IMR-90 (cell line): Measurements from ENCODE around the gene STXBP6. TPM values are rescaled to one million over a fixed set of nuclear protein-coding genes. Genes with fewer than 3 reads are reported as not detected.
A peak's percentile ranks its signal among the peaks of the same experiment; 100 is the strongest.

ENCODE experiments used
- ATAC-seq: fragments of 200-7000 bp; cut with Tn5 transposase; 2 replicates; pipeline ENCODE4 v1.9.1; 2020; ENCODE audit warnings: low read depth, mild to moderate bottlenecking, moderate library complexity
- BruUV-seq: library from RNA; stranded (reverse); fragments of 400-500 nt; replicated peaks from 2 replicates; lab custom pipeline; 2021; lab: Mats Ljungman, UMichigan
- CTCF ChIA-PET: fragments of 300-600 bp; formaldehyde crosslinking; extraction: SDS; loops from one replicate; lab custom pipeline; 2021; ENCODE audit warnings: antibody characterized with exemption; lab: Yijun Ruan, JAX
- POLR2A ChIA-PET: fragments of 300-600 bp; sonication (Branson Sonifier 250); formaldehyde crosslinking; loops from one replicate; lab custom pipeline; 2022; ENCODE audit warnings: antibody characterized with exemption; ENCODE audit not compliant: unreplicated experiment; lab: Charles Lee
- DNase-seq: peaks from one replicate; pipeline ENCODE4 v3.0.0; 2013
- H2AFZ ChIP-seq: replicated peaks from 2 replicates; pipeline ENCODE3; 2013; ENCODE audit warnings: low read length, mild to moderate bottlenecking; ENCODE audit not compliant: poor library complexity
- H2AK5ac ChIP-seq: 2 replicates; pipeline ENCODE4 v1.6.1; 2013; ENCODE audit warnings: low read depth, low read length, inconsistent platforms
- H2AK9ac ChIP-seq: replicated peaks from 2 replicates; pipeline ENCODE3; 2013; ENCODE audit warnings: mild to moderate bottlenecking, low read depth, low read length, moderate library complexity; ENCODE audit not compliant: poor library complexity
- H2BK120ac ChIP-seq: 2 replicates; pipeline ENCODE4 v1.6.1; 2013; ENCODE audit warnings: low read depth, low read length, inconsistent platforms
- H2BK15ac ChIP-seq: 3 replicates; pipeline ENCODE4 v1.6.1; 2013; ENCODE audit warnings: low read depth, low read length, inconsistent platforms
- H2BK20ac ChIP-seq: 2 replicates; pipeline ENCODE4 v1.6.1; 2013; ENCODE audit warnings: low read depth, mild to moderate bottlenecking, inconsistent platforms, low read length, moderate library complexity
- H2BK5ac ChIP-seq: 2 replicates; pipeline ENCODE4 v1.6.1; 2013; ENCODE audit warnings: mild to moderate bottlenecking, low read depth, low read length, inconsistent platforms; ENCODE audit not compliant: poor library complexity, severe bottlenecking
- H3K14ac ChIP-seq: replicated peaks from 2 replicates; pipeline ENCODE4 v1.6.1; 2013; ENCODE audit warnings: low read depth, low read length, inconsistent platforms
- H3K18ac ChIP-seq: 2 replicates; pipeline ENCODE4 v1.6.1; 2013; ENCODE audit warnings: low read depth, low read length, control low read depth
- H3K23ac ChIP-seq: 2 replicates; pipeline ENCODE4 v1.6.1; 2013; ENCODE audit warnings: low read depth, low read length, inconsistent platforms
- H3K27ac ChIP-seq: 2 replicates; pipeline ENCODE4 v1.5.1; 2013; ENCODE audit warnings: mild to moderate bottlenecking, control low read depth, low read length; ENCODE audit not compliant: insufficient read depth
- H3K27me3 ChIP-seq: 2 replicates; pipeline ENCODE4 v1.6.1; 2013; ENCODE audit warnings: low read length; ENCODE audit not compliant: control insufficient read depth, insufficient read depth
- H3K36me3 ChIP-seq: 2 replicates; pipeline ENCODE4 v1.6.1; 2013; ENCODE audit warnings: low read length, mixed read lengths; ENCODE audit not compliant: control insufficient read depth, insufficient read depth
- H3K4ac ChIP-seq: 2 replicates; pipeline ENCODE4 v1.6.1; 2013; ENCODE audit warnings: low read depth, low read length, inconsistent platforms
- H3K4me1 ChIP-seq: 2 replicates; pipeline ENCODE4 v1.6.1; 2013; ENCODE audit warnings: low read length, mixed read lengths; ENCODE audit not compliant: control insufficient read depth, insufficient read depth
- H3K4me2 ChIP-seq: 2 replicates; pipeline ENCODE4 v1.6.1; 2013; ENCODE audit warnings: low read depth, mild to moderate bottlenecking, control low read depth, low read length, moderate library complexity
- H3K4me3 ChIP-seq: 2 replicates; pipeline ENCODE4 v1.5.1; 2013; ENCODE audit warnings: low read depth, mild to moderate bottlenecking, control low read depth, low read length, moderate library complexity; ENCODE audit not compliant: insufficient read depth
- H3K56ac ChIP-seq: 2 replicates; pipeline ENCODE4 v1.6.1; 2013; ENCODE audit warnings: low read length, inconsistent platforms; ENCODE audit not compliant: insufficient read depth; ENCODE audit errors: extremely low read depth
- H3K79me1 ChIP-seq, 2 experiments: 2 replicates each; pipeline ENCODE4 v1.6.1; 2013; ENCODE audit warnings: low read length in 2 of 2, inconsistent platforms in 1 of 2, low read depth in 1 of 2
- H3K9ac ChIP-seq: 2 replicates; pipeline ENCODE4 v1.6.1; 2013; ENCODE audit warnings: low read depth, low read length, control low read depth
- H3K9me1 ChIP-seq: 2 replicates; pipeline ENCODE4 v1.6.1; 2013; ENCODE audit warnings: low read length, inconsistent platforms; ENCODE audit not compliant: insufficient read depth
- H3K9me3 ChIP-seq: 2 replicates; pipeline ENCODE4 v1.6.1; 2013; ENCODE audit warnings: low read length; ENCODE audit not compliant: control insufficient read depth, insufficient read depth
- H4K20me1 ChIP-seq: 2 replicates; pipeline ENCODE4 v1.6.1; 2013; ENCODE audit warnings: low read length, inconsistent platforms; ENCODE audit not compliant: insufficient read depth
- H4K5ac ChIP-seq: 2 replicates; pipeline ENCODE4 v1.6.1; 2013; ENCODE audit warnings: mild to moderate bottlenecking, low read depth, low read length, control low read depth
- H4K8ac ChIP-seq, 2 experiments: 2 replicates each; pipeline ENCODE4 v1.6.1; 2013; ENCODE audit warnings: low read depth in 2 of 2, low read length in 2 of 2, control low read depth in 1 of 2, inconsistent platforms in 1 of 2
- H4K91ac ChIP-seq: 2 replicates; pipeline ENCODE4 v1.6.1; 2013; ENCODE audit warnings: low read depth, low read length, inconsistent platforms; ENCODE audit not compliant: insufficient read depth
- MXI1 ChIP-seq: IDR thresholded peaks from 2 replicates; pipeline ENCODE4 v1.6.1; 2012; ENCODE audit warnings: low read depth, mild to moderate bottlenecking, low read length, moderate library complexity, borderline replicate concordance
- SMC3 ChIP-seq: fragments of 150-350 bp; IDR thresholded peaks from 2 replicates; pipeline ENCODE4 v1.6.1; 2016; ENCODE audit warnings: low read depth, mild to moderate bottlenecking, antibody characterized with exemption, low read length, moderate library complexity
- WGBS, 2 experiments: methylation state at CpG; one replicate each; pipeline versions ENCODE4 v1.1.5 to v1.1.7; 2013; ENCODE audit warnings: missing lambda C conversion rate in 2 of 2; ENCODE audit not compliant: insufficient read length in 1 of 2; ENCODE audit errors: extremely low coverage in 2 of 2; 5-methylcytosine and 5-hydroxymethylcytosine counted together
- dilution Hi-C: fragments of 300-500 bp; cut with HindIII; formaldehyde crosslinking; loops from one replicate; pipeline ENCODE4 v1.14.3; 2018; ENCODE audit warnings: low sequenced_read_pairs; ENCODE audit not compliant: unreplicated experiment
- in situ Hi-C: fragments of 300-500 bp; cut with MboI; formaldehyde crosslinking; loops from 3 replicates; pipeline ENCODE4 v1.14.3; 2019; ENCODE audit warnings: low sequenced_read_pairs, inconsistent platforms, mixed read lengths
- intact Hi-C: fragments of 100-400 bp; cut with micrococcal nuclease; formaldehyde crosslinking; loops from 2 replicates; pipeline ENCODE4 v1.10.0; 2022
- polyA plus RNA-seq, 3 experiments: library from polyadenylated mRNA; depleted of rRNA; stranded (reverse); fragments of >200 nt; gene quantifications; 2 replicates each; pipeline ENCODE4 v1.2.3, GENCODE V29; 2012; ENCODE audit warnings: low replicate concordance in 1 of 3
- total RNA-seq: library from RNA; depleted of rRNA; stranded (reverse); fragments of >200 nt; gene quantifications from 2 replicates; pipeline ENCODE4 v1.2.3, GENCODE V29; 2012

Gene STXBP6
- total and polyA plus RNA-seq, 2 of the 4 experiments (the other 2 are of a cell fraction), result 14.2 to 14.3 TPM

DNA sequence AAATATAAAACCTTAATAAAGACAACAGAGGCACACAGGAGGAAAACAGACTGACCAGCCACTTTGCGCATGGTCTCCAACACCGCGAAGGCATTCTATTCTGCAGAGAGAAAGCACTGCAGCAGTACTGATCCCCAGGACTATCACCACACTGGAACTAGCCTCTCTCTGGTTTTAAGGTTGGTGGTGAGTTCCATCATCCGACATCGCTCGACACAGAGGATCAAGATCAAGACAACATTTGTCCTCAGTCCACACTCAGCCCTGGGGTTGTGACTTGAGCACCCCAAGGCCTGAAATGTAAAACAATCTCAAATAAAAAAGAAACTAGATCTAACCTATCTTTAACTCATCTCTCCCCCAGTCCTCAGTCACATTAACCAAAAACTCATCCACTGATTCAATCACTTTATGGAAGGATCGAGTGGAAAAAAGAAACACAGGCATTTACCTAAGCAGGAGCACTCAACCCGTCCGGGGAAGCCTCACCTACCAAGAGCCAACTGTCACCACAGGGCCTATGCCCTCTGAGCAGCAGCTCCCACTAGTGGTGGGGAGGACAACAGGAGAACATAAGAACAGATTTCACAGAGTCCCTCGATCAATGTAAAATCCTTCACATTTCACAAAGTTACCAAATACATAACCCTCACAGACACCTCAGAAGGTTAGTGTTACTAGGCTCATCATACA is 17.7 kb downstream of the STXBP6 start:
- in situ Hi-C loops, result no loop called here
- TF ChIP-seq MXI1, result no peak
- TF ChIP-seq SMC3, result 0 out of 2 replicates have a peak, but pooled peaks have one; percentile 5

More for the DNA sequence above, 17.7 kb downstream of the STXBP6 start:
- H3K18ac ChIP-seq, result no peak overlapping the region
- H3K79me1 ChIP-seq, result no peaks in the 10 kb centered on the region; a peak in 1 of 4 replicates
- H3K36me3 ChIP-seq, result no peaks in the 10 kb centered on the region
- no peak overlapping the region for H2AK5ac ChIP-seq
- H3K4me1 ChIP-seq, result no peaks in the 10 kb centered on the region
- no peaks in the 10 kb centered on the region for H3K9me1 ChIP-seq
- BruUV-seq, result no TSS peak
- H3K27ac ChIP-seq, result no peak overlapping the region
- no peaks in the 10 kb centered on the region for H3K27me3 ChIP-seq
- DNase-seq (no peak), ATAC-seq (no peak)
- H3K9me3 ChIP-seq, result no peaks in the 10 kb centered on the region
- no peak overlapping the region for H3K9ac ChIP-seq
- no peak overlapping the region for H4K8ac ChIP-seq
- no peak overlapping the region for H3K4me2 ChIP-seq
- dilution Hi-C loops (no loop called here), intact Hi-C loops (no loop called here)
- no peak overlapping the region for H4K5ac ChIP-seq
- H4K91ac ChIP-seq, result no peak overlapping the region
- H4K20me1 ChIP-seq, result no peaks in the 10 kb centered on the region
- H2BK20ac ChIP-seq, result no peak overlapping the region; the same call in 1 of the 2 replicates
- no peak overlapping the region for H2AFZ ChIP-seq
- POLR2A ChIA-PET, result no interaction called here
- no peak overlapping the region for H2BK15ac ChIP-seq
- CTCF ChIA-PET, result no interaction called here
- no peak overlapping the region for H3K4me3 ChIP-seq
- H2AK9ac ChIP-seq, result no peak overlapping the region
- no peak overlapping the region for H3K14ac ChIP-seq
- H2BK120ac ChIP-seq, result no peak overlapping the region
- H3K4ac ChIP-seq, result no peak overlapping the region
- no peak overlapping the region for H2BK5ac ChIP-seq
- no CpG with 5 or more reads among the region's 10 CpGs for WGBS, 2 experiments
- H3K56ac ChIP-seq, result no peak overlapping the region
- no peak overlapping the region for H3K23ac ChIP-seq
